PFSK-1 (cell line): Measurements from ENCODE around the gene NDUFAF7.

Experiments used
- FOXP2 ChIP-seq: optimal IDR thresholded peaks from 2 replicates; pipeline ENCODE3; 2011; ENCODE audit warnings: borderline replicate concordance, control low read depth, inconsistent platforms; ENCODE audit not compliant: insufficient read depth; ENCODE audit errors: extremely low read length, extremely low read depth
- POLR2AphosphoS5 ChIP-seq: IDR thresholded peaks from 2 replicates; pipeline ENCODE4 v1.6.1; 2012; ENCODE audit warnings: low read depth, mild to moderate bottlenecking, control low read depth, low read length, moderate library complexity
- REST ChIP-seq, 2 experiments: IDR thresholded peaks; 2 replicates each; pipeline versions ENCODE4 v1.6.1 to v1.8.0; 2011 to 2012; ENCODE audit warnings: low read depth in 2 of 2, low read length in 2 of 2, control low read depth in 1 of 2, inconsistent platforms in 1 of 2, mild to moderate bottlenecking in 1 of 2, moderate library complexity in 1 of 2; ENCODE audit not compliant: insufficient read depth in 1 of 2
- TAF1 ChIP-seq: IDR thresholded peaks from 2 replicates; pipeline ENCODE4 v1.6.1; 2012; ENCODE audit warnings: low read length, control low read depth, borderline replicate concordance; ENCODE audit not compliant: insufficient read depth

- TF ChIP-seq POLR2AphosphoS5 (no peak), TAF1 (no peak), REST (IDR thresholded peaks at IDR 0.05; ENCODE audit: insufficient read depth in 1 of 2, low read depth in 2 of 2, low read length in 2 of 2) (no peak), FOXP2 (no peak)
These were observed 52.9 kb downstream of the NDUFAF7 start for GRCh38 chr2:37284381-37284780.
